HG02970 (cell line): Measurements from ENCODE around the gene OSBPL2.

Experiments used
- ATAC-seq: cut with Tn5 transposase; IDR thresholded peaks from one replicate; pipeline ENCODE4 v1.9.1; 2021; ENCODE audit warnings: mild to moderate bottlenecking, moderate library complexity, moderate number of reproducible peaks; ENCODE audit not compliant: unreplicated experiment, low FRiP score

The OSBPL2 gene

DNA sequence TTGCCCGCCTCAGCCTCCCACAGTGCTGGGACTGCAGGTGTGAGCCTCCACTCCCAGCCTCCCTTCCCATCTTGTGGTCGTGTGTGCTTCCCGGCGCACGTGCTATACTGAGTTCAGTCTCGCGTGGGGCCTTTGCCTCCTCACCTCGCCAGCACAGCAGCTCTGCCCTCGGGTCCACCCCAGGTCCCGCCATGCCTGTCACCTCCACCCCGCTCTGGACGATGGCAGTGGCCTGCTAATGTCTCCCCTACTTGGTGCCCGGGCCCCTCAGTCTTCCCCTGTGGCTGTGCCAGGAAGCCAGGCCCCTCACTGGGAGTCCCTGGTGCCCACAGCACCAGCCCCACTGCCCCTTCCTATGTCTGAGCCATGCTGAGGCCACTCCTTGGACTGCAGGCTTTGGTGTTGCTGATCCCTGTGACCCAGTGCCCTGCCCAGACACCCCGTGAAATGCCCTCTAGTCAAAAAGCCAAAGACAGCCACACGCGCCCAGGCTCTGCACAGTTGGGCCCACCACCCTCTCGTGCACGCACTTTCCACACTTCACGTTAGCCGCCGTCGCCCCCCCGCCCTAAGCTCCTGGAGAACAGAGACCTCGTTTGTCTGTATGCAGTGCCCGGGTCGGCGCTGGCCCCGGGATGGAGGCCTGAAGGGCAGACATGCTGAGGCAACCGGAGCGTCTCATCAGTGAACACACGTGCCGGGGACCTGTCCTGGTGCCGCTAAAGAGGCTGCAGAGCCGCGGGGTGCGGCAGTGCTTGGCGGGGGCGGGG lies 32.5 kb upstream of the OSBPL2 start:
- ATAC-seq: no peak

DNA sequence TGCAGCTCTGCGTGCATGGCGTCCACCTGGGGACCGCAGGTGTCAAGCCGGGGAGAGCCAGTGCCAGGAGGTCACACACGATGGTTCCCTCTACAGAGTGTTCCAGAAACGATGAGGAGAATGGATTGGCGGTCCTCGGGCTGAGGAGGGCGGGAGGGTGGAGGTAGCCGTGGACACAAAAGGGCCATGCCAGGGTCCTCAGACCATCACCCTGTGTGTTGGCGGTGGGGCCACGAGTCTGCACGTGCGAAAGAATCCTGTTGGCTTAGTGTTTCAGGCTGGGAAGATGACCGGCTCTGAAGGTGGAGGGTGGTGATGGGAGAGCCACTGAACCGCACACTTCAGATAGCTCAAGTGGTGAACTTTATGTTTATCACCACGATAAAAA lies 31.9 kb upstream of the OSBPL2 start:
- no peak for ATAC-seq

DNA sequence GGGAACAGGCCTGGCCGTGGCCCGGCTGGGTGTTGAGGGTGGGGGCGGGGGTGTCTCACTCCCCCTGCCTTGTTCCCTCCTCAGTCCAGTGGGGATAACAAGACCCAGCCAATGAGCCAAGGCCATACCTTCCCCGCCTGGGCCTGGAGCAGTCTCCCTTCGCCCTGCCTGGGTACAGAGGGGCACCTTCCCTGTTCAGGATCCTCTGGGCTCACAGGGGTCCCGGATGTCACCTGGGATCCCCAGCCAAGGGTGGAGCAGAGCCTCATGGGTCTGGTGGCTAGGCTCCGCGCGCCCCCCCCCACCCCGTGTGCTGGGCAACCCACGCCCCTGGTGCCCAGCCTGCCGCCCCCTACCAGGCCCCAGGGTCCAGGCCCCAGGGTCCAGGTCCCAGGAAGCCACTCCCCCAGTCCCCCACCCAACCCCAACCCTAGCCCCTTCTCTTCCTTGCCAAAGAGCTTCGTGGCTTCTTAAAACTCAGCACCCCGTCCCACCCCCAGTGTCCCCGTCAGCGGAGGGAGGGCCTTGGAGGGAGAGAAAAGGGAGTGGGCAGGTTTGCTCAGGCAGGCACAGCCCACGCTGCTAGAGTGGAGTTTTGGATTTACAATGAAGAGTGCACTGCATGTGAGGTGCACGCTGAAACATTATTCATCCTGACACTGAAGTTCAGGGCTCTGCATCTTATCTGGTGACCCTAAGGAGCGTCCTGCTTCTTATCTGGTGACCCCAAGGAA lies 30.1 kb upstream of the OSBPL2 start:
- no peak for ATAC-seq

DNA sequence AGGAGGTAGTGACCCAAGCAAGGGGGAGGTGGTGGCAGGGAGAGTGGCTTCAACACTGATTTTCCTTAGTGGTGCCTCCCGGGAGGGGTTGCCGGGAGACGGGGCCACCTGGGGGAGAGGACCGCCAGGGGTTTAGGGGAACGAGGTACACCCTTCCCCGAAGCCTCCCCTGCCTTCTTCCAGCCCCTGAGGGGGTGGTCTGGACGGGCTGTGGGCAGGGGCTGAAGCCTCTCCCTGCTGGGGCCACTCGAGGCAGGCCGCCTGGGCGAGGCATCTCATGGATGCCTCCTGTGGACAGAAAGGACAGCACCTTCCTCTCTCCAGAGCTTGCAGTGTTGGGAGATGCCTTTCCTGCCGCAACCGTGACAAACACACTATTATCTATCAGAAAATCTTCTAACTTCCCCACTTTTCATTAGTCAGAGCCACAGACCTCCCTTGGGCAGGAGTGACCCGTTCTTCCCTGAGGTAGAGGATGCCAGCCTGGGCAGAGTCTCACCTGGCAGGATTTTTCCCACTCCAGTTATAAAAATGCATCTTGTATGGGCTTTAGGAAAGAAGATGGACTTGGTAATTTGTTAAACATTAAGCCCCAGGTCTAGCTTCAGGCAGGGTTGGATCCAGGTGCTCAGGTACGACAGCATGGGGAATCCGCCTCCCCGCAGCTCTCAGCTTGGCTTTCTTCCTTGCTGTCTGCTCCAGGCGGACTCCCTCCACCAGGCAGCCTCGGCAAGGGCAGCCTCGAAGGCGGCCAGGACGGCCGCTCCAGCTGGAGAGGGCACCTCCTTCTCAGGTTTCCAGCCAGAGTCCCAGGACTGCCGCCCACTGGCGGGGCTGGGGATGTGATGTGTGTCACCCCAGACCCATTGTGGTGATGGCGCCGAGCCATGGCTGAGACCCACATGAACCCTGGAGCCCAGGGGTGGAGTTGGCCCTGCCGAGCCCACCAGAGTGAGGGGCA lies 29.2 kb upstream of the OSBPL2 start:
- ATAC-seq: no peak

DNA sequence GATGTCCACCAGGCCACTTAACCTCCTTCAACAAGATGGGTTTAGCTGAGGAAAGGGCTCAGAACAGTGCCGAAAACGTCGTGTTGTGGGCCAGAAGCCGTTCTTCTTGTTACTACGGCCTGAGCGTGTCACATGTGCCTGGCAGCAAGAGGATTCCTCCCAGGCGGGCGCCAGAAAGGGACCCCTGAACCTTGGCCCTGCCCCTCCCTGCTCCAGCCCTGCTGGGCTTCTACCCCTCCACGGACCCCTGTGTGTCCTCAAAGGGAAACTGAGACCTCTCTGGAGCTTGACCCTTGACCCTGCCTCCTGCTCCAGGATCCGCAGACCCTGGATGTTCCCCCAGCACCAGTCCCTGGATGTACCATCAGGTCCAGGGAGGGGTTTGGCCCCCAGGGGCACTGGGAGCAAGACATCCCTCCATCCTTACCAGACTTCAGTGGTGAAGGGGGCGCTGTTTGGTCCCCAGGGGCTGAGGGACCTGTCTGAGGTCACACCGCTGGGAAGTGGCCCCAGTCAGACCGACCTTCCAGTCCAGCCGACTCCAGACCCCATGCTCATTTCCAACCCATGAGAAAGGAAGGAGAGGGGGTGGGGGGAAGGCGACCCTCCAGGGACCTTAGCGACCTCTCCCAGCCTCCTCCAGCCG lies 28.3 kb upstream of the OSBPL2 start:
- ATAC-seq: no peak

DNA sequence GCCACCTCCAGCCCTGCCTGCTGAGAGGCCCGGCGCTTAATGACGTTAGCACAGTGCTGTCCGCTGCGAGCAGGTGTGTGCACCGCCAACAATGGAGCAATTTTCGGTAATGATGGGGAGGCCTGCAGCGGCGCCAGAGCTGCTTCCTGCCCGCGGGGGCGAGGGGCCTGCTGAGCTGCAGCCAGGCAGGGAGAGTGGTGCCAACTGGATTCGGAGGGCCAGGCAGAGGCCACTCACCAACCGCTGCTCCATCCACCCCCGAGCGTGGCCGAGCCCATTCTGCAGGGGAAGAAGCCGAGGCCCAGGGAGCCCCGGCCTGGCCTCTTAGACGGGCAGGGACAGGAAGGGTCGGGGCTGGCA lies 27.8 kb upstream of the OSBPL2 start:
- ATAC-seq: no peak

DNA sequence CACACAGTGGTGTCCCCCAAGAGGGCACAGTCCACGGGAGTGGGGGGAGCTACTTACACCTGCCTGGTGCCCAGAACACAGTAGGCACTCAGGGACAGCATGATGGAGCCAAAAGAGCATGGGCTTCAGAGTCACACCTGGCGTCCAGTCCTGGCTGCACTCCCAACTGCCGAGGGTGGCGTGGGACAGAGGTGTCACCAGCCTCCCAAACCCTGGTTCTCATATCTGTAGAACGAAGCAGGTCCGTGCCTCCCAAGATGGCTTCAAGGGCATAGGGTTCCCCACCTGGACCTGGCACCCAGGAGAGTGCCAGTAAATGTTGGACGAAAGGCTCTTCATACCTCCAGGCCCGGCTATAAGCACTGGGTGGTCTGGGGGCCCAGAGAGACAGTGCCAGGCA lies 27.1 kb upstream of the OSBPL2 start:
- no peak for ATAC-seq

DNA sequence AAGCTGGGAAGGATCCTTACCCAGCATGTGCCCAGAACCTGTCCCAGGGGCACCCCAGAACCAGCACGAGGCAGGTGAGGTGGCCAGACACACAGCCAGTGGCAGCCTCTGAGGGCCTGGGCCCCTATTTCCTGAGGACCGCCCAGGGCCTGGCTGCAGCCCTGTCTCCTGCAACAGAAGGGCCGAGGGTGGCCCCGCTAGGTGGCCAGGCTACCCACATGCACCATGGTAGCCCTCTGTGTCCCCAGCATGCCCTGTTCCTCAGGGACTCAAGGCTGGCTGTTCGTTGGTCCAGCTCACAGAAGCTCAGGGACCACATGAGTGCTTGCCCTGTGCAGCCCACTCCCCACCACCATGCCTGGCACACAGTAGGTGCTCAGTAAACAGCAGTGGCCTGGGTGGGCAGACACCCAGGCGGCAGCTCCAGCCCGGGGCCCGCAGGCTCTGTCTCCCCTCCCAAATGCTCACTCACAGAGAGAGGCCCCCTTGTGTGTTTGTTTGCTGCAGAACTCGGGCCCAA lies 26.5 kb upstream of the OSBPL2 start:
- ATAC-seq: no peak

DNA sequence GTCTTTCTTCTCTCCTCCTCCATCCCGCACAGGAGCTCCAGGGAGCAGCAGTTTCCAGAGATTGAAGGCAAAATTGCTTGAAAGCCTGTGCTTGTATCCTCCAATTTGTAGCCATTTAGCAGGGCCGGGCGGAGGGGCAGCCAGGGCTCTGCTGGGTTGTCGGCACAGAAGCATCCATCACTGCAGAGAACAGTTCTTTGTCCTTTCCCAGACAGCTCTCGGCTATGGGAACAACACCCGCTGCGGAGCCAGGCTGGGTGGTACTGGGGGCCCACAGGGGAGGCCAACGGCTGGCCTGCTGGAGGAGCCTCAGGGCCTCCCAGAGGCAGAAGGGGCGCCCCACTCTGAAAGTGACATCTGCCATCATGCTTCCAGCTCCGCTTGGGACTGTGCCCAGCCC lies 26.0 kb upstream of the OSBPL2 start:
- ATAC-seq: no peak

DNA sequence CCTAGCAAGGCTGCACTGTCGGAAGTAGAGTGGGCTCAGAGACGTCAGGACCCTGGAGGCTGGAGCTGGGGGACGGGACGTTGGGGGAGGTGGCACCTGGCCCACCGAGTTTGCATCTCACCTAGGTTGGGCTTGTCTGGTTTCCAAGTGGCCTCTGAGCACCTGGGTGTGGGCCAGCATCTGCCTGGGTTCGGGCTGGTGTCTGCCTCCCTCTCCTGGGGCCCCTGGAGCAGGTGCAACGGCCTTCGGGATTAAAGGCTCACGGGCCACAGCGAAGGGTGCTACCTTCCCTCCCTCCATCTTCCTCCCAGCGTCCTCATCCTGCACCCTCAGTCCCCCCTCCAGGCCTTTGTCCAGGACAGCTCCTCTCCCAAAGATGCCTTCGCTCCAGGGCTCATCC lies 24.3 kb upstream of the OSBPL2 start:
- no peak for ATAC-seq

DNA sequence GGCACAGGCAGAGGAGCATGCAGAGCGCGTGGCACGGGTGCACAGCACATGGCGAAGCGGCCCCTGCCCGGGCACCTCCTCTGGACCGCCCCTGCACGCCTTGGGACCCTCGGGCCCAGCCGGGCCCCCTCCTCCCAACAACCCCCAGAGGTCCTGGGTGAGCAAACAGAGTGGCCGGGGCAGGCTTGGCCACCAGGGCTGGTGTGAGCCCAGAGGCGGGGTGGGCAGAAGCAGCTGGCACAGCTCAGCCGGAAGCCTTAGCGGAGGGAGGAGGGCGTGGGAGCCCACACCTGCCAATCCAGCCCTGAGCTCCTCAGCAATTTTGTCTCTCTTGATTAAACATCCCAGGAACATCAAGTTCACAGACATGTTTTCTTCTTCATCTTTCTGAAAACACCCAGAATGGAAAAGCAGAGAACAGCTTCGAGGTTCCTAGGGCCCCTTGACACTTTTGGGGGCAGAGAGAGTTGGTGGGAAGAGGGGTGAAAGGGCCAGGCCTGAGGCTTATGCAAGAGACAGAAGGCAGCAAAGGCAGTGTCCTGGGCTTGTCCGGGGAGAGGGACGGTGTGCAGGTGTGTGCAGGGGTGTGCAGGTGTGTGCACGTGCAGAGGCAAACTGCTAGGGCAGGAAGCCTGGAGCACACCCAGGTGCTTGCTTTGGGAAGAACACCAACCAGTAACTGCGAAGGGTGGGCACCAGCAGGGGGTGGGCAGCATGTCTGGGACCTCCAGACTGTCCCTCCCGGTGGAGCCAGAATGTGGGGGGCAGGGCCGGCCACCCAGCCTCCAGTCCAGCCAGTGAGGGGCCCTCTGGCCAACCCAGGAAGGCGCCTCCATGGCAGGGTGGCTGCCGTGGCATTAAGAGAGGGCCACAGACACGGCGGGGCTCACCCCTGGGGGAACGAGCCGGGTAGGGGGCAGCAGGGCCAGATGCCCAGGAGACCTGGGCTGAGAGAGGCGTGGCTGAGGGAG lies 23.0 kb upstream of the OSBPL2 start:
- ATAC-seq: no peak

DNA sequence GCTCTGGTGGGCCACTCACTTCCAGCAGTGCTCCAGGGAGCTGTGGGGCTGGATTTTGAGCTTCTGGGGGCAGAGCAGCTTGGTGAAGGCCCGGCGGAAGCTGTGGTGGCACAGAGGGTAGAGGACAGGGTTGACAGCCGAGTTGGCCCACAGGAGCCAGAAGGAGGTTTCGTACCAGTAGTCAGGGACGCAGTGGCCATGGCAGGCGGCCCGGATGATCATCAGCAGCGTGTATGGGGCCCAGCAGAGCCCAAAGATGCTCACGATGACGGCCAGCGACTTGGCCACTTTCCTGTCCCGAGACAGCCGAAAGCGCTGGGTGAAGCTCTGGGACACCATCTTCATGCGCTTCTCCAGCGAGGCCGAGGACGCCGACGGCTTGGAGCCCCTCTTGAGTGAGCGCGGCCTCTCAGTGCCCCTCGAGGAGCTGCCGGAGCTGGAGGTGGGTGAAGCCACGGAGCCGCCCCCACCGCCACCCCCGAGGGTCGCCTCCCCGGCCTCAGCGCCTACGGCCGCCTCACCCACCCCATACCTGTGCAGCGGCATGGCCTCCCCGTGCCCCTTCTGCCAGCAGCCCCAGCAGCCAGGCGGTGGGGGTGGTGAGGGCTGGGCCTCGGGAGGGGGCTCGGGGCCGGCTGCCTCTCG lies 22.2 kb upstream of the OSBPL2 start:
- ATAC-seq: no peak

DNA sequence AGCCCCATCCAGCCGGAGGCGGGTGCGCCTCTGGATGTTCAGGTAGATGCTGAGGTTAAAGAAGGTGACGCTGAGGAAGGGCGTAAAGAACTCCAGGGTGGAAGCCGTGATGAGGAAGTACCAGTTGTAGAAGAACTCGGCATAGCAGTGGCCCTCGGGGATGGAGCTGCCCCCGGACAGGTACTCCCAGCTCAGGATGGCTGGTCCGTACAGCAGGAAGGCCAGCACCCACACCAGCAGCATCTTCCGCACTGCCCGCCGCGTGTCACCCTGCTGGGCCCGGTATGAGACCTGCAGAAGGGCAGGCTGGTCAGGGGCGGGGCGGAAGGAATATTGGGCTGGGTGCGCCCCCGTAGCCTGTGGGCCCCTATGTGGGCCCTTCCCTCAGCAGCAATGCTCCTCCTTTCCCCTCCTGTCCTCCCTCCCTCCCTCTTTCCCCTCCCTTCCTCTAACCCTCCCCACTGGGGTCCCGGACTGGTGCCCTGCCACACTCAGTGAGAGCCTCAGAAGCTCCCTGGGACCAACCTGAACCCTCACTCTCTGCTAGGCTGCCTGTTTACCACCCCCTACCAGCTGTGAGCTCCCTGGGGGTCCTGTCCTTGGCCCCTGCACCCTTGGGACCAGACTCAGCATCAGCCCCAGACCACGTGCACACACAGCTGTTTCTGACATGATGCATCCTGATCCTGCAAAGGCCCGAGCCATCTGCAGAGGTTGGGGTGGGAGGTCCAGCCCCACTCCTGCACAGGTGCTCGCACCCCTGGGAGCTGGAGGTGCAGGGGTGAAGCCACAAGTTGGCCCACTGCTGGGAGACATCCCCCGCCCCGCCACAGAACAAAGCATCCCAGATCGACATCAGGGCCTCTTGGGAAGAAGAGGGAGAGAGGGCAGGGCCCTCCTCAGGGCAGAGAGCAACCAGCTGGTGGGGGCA lies 21.4 kb upstream of the OSBPL2 start:
- no peak for ATAC-seq

DNA sequence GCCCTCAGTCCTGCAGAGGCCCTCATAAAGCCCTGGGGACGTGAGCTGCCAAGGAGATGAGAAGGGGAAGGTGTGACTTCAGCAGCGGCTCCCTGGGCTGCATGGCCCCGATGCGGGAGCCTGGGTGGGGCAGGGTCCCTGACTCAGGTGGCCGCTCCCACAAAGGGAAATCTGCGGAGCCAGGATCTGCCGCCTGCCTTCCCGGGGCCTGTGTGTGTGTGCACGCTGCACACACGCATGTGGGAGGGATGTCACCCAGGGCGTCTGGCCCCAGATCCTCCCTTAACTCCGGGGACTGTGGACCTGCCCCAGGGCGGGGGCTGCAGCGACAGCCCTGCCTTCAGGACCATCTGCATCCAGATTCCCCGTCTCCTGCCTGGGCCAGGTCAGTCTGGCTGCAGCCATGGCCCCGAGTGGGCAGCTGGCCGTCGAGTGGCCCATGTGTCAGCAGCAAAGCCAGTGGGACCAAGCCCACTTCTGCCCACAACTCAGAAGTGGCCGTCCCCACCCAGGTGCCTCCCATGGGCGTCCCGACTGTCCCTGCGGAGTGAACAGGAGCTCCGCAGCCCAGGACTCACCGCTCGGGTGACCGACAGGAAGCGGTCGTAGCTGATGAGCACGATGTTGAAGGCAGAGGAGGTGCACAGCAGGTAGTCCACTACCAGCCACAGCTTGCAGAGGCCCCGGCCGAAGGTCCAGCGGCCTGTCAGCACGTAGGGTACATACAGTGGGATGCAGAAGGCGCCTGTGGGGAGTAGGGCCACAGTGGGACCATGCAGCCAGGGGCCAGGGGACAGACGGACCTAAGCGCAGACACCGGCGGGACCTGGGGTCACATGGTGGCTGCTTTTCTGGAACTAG lies 20.2 kb upstream of the OSBPL2 start:
- ATAC-seq: no peak

DNA sequence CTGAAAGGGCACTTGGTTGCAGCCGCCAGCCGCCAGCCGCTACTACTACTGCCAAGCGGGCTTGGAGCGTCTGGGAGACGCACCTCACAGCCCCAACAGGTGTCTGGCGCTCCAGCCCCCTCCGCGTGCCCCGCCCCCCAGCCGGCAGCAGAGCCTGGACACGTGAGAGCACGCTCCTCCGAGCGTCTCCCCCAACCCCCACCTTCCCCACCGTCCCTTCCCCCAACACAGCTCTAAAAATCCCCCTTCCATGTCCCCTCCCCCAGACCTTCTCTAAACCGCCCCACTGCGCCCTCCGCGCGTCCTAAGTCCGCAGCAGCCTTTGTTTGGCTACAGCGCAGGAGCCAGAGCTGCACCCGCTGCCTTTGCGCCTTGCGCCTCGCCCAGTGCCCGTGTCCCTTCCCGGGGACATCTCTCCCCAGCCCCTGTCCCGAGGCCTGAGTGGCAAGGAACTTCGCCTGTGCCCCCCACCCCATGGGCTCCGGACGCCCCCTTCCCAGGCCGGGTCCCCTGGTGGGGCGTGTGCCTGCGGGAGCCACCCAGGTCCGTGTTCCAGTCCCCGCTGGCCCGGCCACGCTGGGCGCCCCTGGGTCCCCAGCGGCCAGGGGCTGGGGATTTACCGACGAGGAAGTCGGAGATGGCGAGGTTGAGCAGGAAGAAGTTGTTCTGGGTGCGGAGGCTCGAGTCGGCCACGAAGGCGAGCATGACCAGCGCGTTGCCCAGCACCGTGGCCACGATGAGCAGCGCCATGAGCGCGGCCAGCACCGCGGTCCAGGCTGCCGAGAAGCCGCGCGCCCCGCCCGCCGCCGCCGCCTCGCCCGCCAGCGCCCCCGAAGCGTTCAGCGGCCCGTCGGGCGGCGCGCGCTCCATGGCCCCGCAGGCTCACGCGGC lies 19.0 kb upstream of the OSBPL2 start:
- ATAC-seq: no peak
